H1 (cell line): ENCODE data around the gene SOX6. TPM values are rescaled to one million over a fixed set of nuclear protein-coding genes. Genes with fewer than 3 reads are reported as not detected.

ENCODE experiments used
- CTCF ChIA-PET: fragments of 300-600 bp; sonication (Branson Sonifier 250); formaldehyde crosslinking; loops from one replicate; lab custom pipeline; 2021; ENCODE audit not compliant: partially characterized antibody; lab: Charles Lee
- POLR2A ChIA-PET: fragments of 300-600 bp; sonication (Branson Sonifier 250); formaldehyde crosslinking; loops from one replicate; lab custom pipeline; 2021; ENCODE audit warnings: inconsistent platforms; ENCODE audit not compliant: partially characterized antibody; lab: Charles Lee
- DNase-seq, 2 experiments: peaks; one replicate each; pipeline versions ENCODE4 v3.0.0 to v3.0.0-alpha.2; 2010 to 2022; ENCODE audit warnings: low spot score in 2 of 2, low read depth in 1 of 2, mixed read lengths in 1 of 2
- FAIRE-seq: peaks from 2 replicates; lab custom pipeline; 2011; peaks lifted over from hg19 to GRCh38; lab: Jason Lieb, UNC
- H2AFZ ChIP-seq: 2 replicates; pipeline ENCODE4 v1.8.1; 2012; ENCODE audit warnings: low read length, inconsistent platforms
- H2AK5ac ChIP-seq: 2 replicates; pipeline ENCODE4 v1.6.1; 2013; ENCODE audit warnings: low read depth, low read length
- H2BK120ac ChIP-seq: replicated peaks from 2 replicates; pipeline ENCODE3; 2013; ENCODE audit warnings: low read depth, low read length, inconsistent platforms
- H2BK12ac ChIP-seq: 2 replicates; pipeline ENCODE4 v1.6.1; 2013; ENCODE audit warnings: low read depth, low read length
- H2BK15ac ChIP-seq: 2 replicates; pipeline ENCODE4 v1.6.1; 2013; ENCODE audit warnings: low read length
- H2BK20ac ChIP-seq: 2 replicates; pipeline ENCODE4 v1.6.1; 2013; ENCODE audit warnings: low read length
- H2BK5ac ChIP-seq: 2 replicates; pipeline ENCODE4 v1.6.1; 2013; ENCODE audit warnings: low read depth, low read length
- H3K14ac ChIP-seq: 2 replicates; pipeline ENCODE4 v1.6.1; 2013; ENCODE audit warnings: inconsistent platforms; ENCODE audit not compliant: insufficient read length
- H3K18ac ChIP-seq: 2 replicates; pipeline ENCODE4 v1.6.1; 2013; ENCODE audit warnings: low read length; ENCODE audit errors: extremely low read depth
- H3K23ac ChIP-seq: 2 replicates; pipeline ENCODE4 v1.6.1; 2013; ENCODE audit warnings: inconsistent platforms; ENCODE audit not compliant: insufficient read length
- H3K23me2 ChIP-seq: 2 replicates; pipeline ENCODE4 v1.6.1; 2013; ENCODE audit warnings: low read depth, low read length
- H3K27ac ChIP-seq: 2 replicates; pipeline ENCODE4 v1.6.1; 2011; ENCODE audit warnings: low read depth, low read length, inconsistent platforms
- H3K27me3 ChIP-seq, 4 experiments: replicated peaks in 1 of 4; 1 replicate in 1 of 4; 2 replicates in 3 of 4; pipeline versions ENCODE4 v1.6.1 to v1.8.1; 2011 to 2013; ENCODE audit warnings: low read length in 3 of 4, mild to moderate bottlenecking in 3 of 4, inconsistent platforms in 2 of 4, mixed read lengths in 2 of 4, moderate library complexity in 1 of 4; ENCODE audit not compliant: control insufficient read depth in 3 of 4, insufficient read depth in 3 of 4; ENCODE audit errors: extremely low read depth in 1 of 4
- H3K36me3 ChIP-seq, 4 experiments: 2 replicates each; pipeline versions ENCODE4 v1.6.1 to v1.8.1; 2011 to 2013; ENCODE audit warnings: mild to moderate bottlenecking in 4 of 4, low read length in 3 of 4, moderate library complexity in 2 of 4, control low read depth in 1 of 4, inconsistent platforms in 1 of 4; ENCODE audit not compliant: insufficient read depth in 4 of 4, control insufficient read depth in 2 of 4
- H3K4ac ChIP-seq: replicated peaks from 2 replicates; pipeline ENCODE3; 2013; ENCODE audit warnings: low read length, low read depth, mixed read lengths, inconsistent platforms; ENCODE audit not compliant: insufficient read length
- H3K4me1 ChIP-seq, 4 experiments: replicated peaks in 1 of 4; 1 replicate in 1 of 4; 2 replicates in 3 of 4; pipeline versions ENCODE4 v1.6.1 to v1.8.1; 2011 to 2013; ENCODE audit warnings: low read length in 3 of 4, inconsistent platforms in 2 of 4, mixed read lengths in 1 of 4; ENCODE audit not compliant: insufficient read depth in 4 of 4, control insufficient read depth in 3 of 4
- H3K4me2 ChIP-seq, 2 experiments: 2 replicates each; pipeline versions ENCODE4 v1.6.1 to v1.8.1; 2011 to 2013; ENCODE audit warnings: low read depth in 2 of 2, low read length in 2 of 2, control low read depth in 1 of 2, inconsistent platforms in 1 of 2, mild to moderate bottlenecking in 1 of 2; ENCODE audit not compliant: insufficient read depth in 1 of 2
- H3K4me3 ChIP-seq, 4 experiments: fragments of 200-600, 300-600 bp in 1 of 4; sonication (generic), shearing (Covaris generic), sonication (Bioruptor Twin) in 1 of 4; 2 replicates each; pipeline versions ENCODE4 v1.5.1 to v1.8.1; 2011 to 2016; ENCODE audit warnings: low read length in 4 of 4, low read depth in 3 of 4, control low read depth in 2 of 4, inconsistent platforms in 2 of 4, mild to moderate bottlenecking in 2 of 4, mixed read lengths in 1 of 4, moderate library complexity in 1 of 4; ENCODE audit not compliant: insufficient read depth in 2 of 4; ENCODE audit errors: extremely low read depth in 1 of 4
- H3K56ac ChIP-seq: replicated peaks from 2 replicates; pipeline ENCODE3; 2013; ENCODE audit warnings: low read depth, mild to moderate bottlenecking, mixed read lengths, low read length, inconsistent platforms; ENCODE audit not compliant: insufficient read length
- H3K79me1 ChIP-seq: 2 replicates; pipeline ENCODE4 v1.6.1; 2013; ENCODE audit warnings: low read depth, low read length, control low read depth
- H3K79me2 ChIP-seq, 2 experiments: 2 replicates each; pipeline versions ENCODE4 v1.6.1 to v1.8.1; 2012 to 2013; ENCODE audit warnings: low read length in 2 of 2, mild to moderate bottlenecking in 2 of 2, inconsistent platforms in 1 of 2; ENCODE audit not compliant: insufficient read depth in 2 of 2, control insufficient read depth in 1 of 2
- H3K9ac ChIP-seq, 4 experiments: replicated peaks in 1 of 4; 1 replicate in 1 of 4; 2 replicates in 3 of 4; pipeline versions ENCODE4 v1.6.1 to v1.8.1; 2011 to 2013; ENCODE audit warnings: low read depth in 3 of 4, low read length in 3 of 4, control low read depth in 2 of 4, mild to moderate bottlenecking in 2 of 4, moderate library complexity in 2 of 4, inconsistent platforms in 1 of 4; ENCODE audit errors: extremely low read depth in 1 of 4
- H3K9me3 ChIP-seq, 2 experiments: 2 replicates each; pipeline versions ENCODE4 v1.6.1 to v1.8.1; 2012 to 2013; ENCODE audit warnings: mild to moderate bottlenecking in 2 of 2, moderate library complexity in 2 of 2, control low read depth in 1 of 2, inconsistent platforms in 1 of 2, low read depth in 1 of 2, low read length in 1 of 2, mixed read lengths in 1 of 2; ENCODE audit not compliant: insufficient read depth in 2 of 2
- H4K20me1 ChIP-seq, 2 experiments: replicated peaks in 1 of 2; 2 replicates each; pipeline versions ENCODE3 to v1.8.1; 2011 to 2013; ENCODE audit warnings: inconsistent platforms in 2 of 2, low read length in 2 of 2, mild to moderate bottlenecking in 1 of 2; ENCODE audit not compliant: insufficient read depth in 2 of 2, control insufficient read depth in 1 of 2
- H4K5ac ChIP-seq: 2 replicates; pipeline ENCODE4 v1.6.1; 2013; ENCODE audit warnings: low read length, low read depth, mixed read lengths, inconsistent platforms; ENCODE audit not compliant: insufficient read length
- H4K8ac ChIP-seq: 2 replicates; pipeline ENCODE4 v1.8.0; 2013; ENCODE audit warnings: mild to moderate bottlenecking, moderate library complexity, low read length, inconsistent platforms; ENCODE audit not compliant: insufficient read depth; ENCODE audit errors: extremely low read depth
- H4K91ac ChIP-seq: replicated peaks from 2 replicates; pipeline ENCODE3; 2013; ENCODE audit warnings: low read length, mixed read lengths, inconsistent platforms; ENCODE audit not compliant: insufficient read length
- CHD2 ChIP-seq: IDR thresholded peaks from 2 replicates; pipeline ENCODE4 v1.6.1; 2012; ENCODE audit warnings: low read length, improper control_type of control experiment
- HDAC2 ChIP-seq, 2 experiments: fragments of 300-600 bp in 1 of 2; sonication (generic) in 1 of 2; IDR thresholded peaks; 2 replicates each; pipeline ENCODE4 v1.6.1; 2011 to 2012; ENCODE audit warnings: low read depth in 2 of 2, low read length in 2 of 2, mild to moderate bottlenecking in 2 of 2, moderate library complexity in 2 of 2, borderline replicate concordance in 1 of 2, inconsistent platforms in 1 of 2
- RAD21 ChIP-seq, 2 experiments: IDR thresholded peaks in 1 of 2; conservative IDR thresholded peaks in 1 of 2; 2 replicates each; pipeline ENCODE4 v1.6.1; 2011; ENCODE audit warnings: low read depth in 2 of 2, low read length in 2 of 2, improper control_type of control experiment in 1 of 2, inconsistent platforms in 1 of 2, mild to moderate bottlenecking in 1 of 2, moderate library complexity in 1 of 2
- RBBP5 ChIP-seq: IDR thresholded peaks from 2 replicates; pipeline ENCODE4 v1.7.1; 2012; ENCODE audit warnings: low read depth, mild to moderate bottlenecking, inconsistent platforms, low read length, moderate library complexity, borderline replicate concordance
- SUZ12 ChIP-seq: fragments of 200-600 bp; sonication (generic); IDR thresholded peaks from 2 replicates; pipeline ENCODE4 v1.6.1; 2012; ENCODE audit warnings: mild to moderate bottlenecking, inconsistent platforms, low read length, moderate library complexity, mixed read lengths
- TAF1 ChIP-seq: IDR thresholded peaks from 2 replicates; pipeline ENCODE4 v1.6.1; 2011; ENCODE audit warnings: mild to moderate bottlenecking, low read depth, low read length
- TEAD4 ChIP-seq: IDR thresholded peaks from 2 replicates; pipeline ENCODE4 v1.6.1; 2012; ENCODE audit warnings: low read depth, low read length, inconsistent platforms, mixed read lengths
- WGBS, 2 experiments: shearing (Covaris generic) in 1 of 2; methylation state at CpG; one replicate each; pipeline versions ENCODE4 v1.1.6 to v1.1.7; 2013 to 2015; ENCODE audit warnings: low lambda C conversion rate in 2 of 2, mixed read lengths in 2 of 2, inconsistent platforms in 1 of 2, low coverage in 1 of 2, missing lambda C conversion rate in 1 of 2; ENCODE audit not compliant: insufficient replicate concordance in 2 of 2, insufficient coverage in 1 of 2, insufficient read length in 1 of 2; ENCODE audit errors: extremely low coverage in 1 of 2, missing lambda C conversion rate in 1 of 2; 5-methylcytosine and 5-hydroxymethylcytosine counted together
- polyA plus RNA-seq, 7 experiments: library from polyadenylated mRNA; depleted of rRNA in 3 of 7; stranded (reverse) in 5 of 7; unstranded in 2 of 7; fragments of >200 nt in 5 of 7; fragments of 200-250 nt in 2 of 7; gene quantifications; 1 replicate in 5 of 7; 2 replicates in 1 of 7; 4 replicates in 1 of 7; pipeline versions ENCODE4 v1.2.1 to v1.2.3, GENCODE V29; 2011 to 2013; ENCODE audit warnings: missing spikeins in 2 of 7, mixed read lengths in 2 of 7
- total RNA-seq: library from RNA; stranded (reverse); fragmentation: NEBNext Ultra II Directional; extraction: Animal tissue kit (Norgen Biotek cat#: 25700); gene quantifications from 2 replicates; pipeline ENCODE4 v1.2.1, GENCODE V29; 2021
- TF ChIP-seq, protein P1 (sequence below), 3 experiments: IDR thresholded peaks; 1 replicate in 2 of 3; 2 replicates in 1 of 3; pipeline versions ENCODE4 v1.5.1 to v1.6.1; 2011; ENCODE audit warnings: low read length in 3 of 3, mild to moderate bottlenecking in 3 of 3, inconsistent platforms in 2 of 3, low read depth in 1 of 3, moderate library complexity in 1 of 3; ENCODE audit not compliant: insufficient read depth in 1 of 3; ENCODE audit errors: control extremely low read depth in 1 of 3

Gene SOX6
- total and polyA plus RNA-seq, 2 of the 8 experiments (the other 6 are each of a cell fraction or from before 2014, with no cell fraction given): 0.09 TPM; not detected in 1

DNA sequence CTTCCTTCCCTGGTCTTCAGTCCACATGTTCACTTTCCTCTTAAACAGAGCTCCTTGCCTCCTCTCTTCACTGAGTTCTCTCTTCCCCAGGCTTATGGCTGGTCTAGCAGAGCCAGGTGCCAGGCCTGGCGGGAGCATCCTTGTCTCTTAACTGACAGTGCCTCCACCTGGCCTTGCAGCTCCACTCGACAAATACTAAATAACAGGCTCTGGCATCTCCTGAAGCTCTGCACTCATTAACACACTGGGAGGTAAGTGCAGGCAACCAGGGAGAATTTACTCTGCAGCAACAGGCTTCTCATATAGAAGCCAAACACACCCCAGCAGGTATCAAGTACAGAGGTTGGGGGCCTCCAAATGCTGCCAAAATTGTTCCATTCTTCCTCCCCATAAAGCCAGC lies 438.1 kb downstream of the SOX6 start:
- Histone ChIP-seq H2BK12ac (no peak overlapping the region), H4K8ac (no peak overlapping the region), H2BK20ac (no peak overlapping the region)
- TF ChIP-seq SUZ12: no peak
- peak; percentile 63 to 64 for TF ChIP-seq RAD21 (IDR thresholded peaks at IDR 0.05 in 1 of 2, conservative IDR thresholded peaks at IDR 0.05 in 1 of 2; ENCODE audit: low read depth in 2 of 2, low read length in 2 of 2)
- no peak for TF ChIP-seq HDAC2 (IDR thresholded peaks at IDR 0.05; ENCODE audit: borderline replicate concordance in 1 of 2, low read depth in 2 of 2, low read length in 2 of 2)
- no peak for TF ChIP-seq RBBP5
- TF ChIP-seq CHD2: no peak
- TF ChIP-seq TAF1: no peak
- TF ChIP-seq, protein P1, sequence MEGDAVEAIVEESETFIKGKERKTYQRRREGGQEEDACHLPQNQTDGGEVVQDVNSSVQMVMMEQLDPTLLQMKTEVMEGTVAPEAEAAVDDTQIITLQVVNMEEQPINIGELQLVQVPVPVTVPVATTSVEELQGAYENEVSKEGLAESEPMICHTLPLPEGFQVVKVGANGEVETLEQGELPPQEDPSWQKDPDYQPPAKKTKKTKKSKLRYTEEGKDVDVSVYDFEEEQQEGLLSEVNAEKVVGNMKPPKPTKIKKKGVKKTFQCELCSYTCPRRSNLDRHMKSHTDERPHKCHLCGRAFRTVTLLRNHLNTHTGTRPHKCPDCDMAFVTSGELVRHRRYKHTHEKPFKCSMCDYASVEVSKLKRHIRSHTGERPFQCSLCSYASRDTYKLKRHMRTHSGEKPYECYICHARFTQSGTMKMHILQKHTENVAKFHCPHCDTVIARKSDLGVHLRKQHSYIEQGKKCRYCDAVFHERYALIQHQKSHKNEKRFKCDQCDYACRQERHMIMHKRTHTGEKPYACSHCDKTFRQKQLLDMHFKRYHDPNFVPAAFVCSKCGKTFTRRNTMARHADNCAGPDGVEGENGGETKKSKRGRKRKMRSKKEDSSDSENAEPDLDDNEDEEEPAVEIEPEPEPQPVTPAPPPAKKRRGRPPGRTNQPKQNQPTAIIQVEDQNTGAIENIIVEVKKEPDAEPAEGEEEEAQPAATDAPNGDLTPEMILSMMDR (IDR thresholded peaks at IDR 0.05; ENCODE audit: control extremely low read depth in 1 of 3, insufficient read depth in 1 of 3, low read depth in 1 of 3, low read length in 3 of 3): peak; percentile 28 to 39 (median 35); a peak in 3 of 4 replicates
- no peak for TF ChIP-seq TEAD4
- TF ChIP-seq, all 59 proteins: peak for 2
- Histone ChIP-seq H2BK15ac (no peak overlapping the region), H3K14ac (no peak overlapping the region), H3K23me2 (no peaks in the 10 kb centered on the region), H4K91ac (no peak overlapping the region), H3K79me1 (no peaks in the 10 kb centered on the region), H3K9me3 (no peaks in the 10 kb centered on the region), H3K27ac (no peak overlapping the region), H2BK5ac (no peak overlapping the region), H2AK5ac (no peak overlapping the region), H3K4ac (no peak overlapping the region), H3K27me3 (no peaks in the 10 kb centered on the region; a peak in 1 of 7 replicates), H3K23ac (no peak overlapping the region), H2AFZ (no peak overlapping the region), H3K18ac (no peak overlapping the region), H3K36me3 (no peaks in the 10 kb centered on the region), H3K56ac (no peak overlapping the region), H3K4me2 (no peak overlapping the region), H3K4me1 (no peaks in the 10 kb centered on the region), H3K9ac (no peak overlapping the region), H3K79me2 (no peaks in the 10 kb centered on the region), H2BK120ac (no peak overlapping the region), H4K5ac (no peak overlapping the region), H3K4me3 (no peak overlapping the region), H4K20me1 (no peaks in the 10 kb centered on the region)
- 77% methylated on average over 2 of the region's 2 CpGs; no CpG with 5 or more reads in 1 of the 2 experiments for WGBS, 2 experiments
- FAIRE-seq (no peak), DNase-seq (no peak)
- ChIA-PET POLR2A (no interaction called here), CTCF (interaction anchor here (0.6 to 3.1 kb wide), 15 partner anchors 11 to 99 kb away, joined by 3 to 21 read pairs (median 5); no protein-coding TSS in a partner anchor)
